GM21619 (cell line): ENCODE data around the gene FCRL5.
A peak's percentile ranks its signal among the peaks of the same experiment; 100 is the strongest.

ENCODE experiments used
- ATAC-seq: cut with Tn5 transposase; IDR thresholded peaks from one replicate; pipeline ENCODE4 v1.9.1; 2021; ENCODE audit not compliant: unreplicated experiment

The FCRL5 gene

DNA sequence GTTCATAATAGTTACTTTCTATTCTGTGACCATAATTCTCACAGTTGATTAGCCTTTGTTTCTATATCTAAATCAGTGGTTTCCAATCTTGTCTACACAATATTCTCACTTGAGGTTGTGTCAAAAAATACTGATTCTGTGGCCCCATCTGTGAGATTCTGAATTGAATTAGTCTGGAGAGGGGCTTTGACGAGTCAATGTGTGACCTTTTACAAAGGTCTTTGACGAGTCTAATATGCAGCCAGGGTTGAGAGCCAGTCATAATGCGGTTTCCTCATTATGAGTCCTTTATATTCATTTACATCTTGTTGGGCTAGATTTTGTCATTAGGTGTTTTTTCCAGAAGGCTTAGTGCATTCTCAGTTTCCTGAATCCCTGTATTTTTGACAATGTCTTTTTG lies 19.7 kb downstream of the FCRL5 start:
- no peak for ATAC-seq

DNA sequence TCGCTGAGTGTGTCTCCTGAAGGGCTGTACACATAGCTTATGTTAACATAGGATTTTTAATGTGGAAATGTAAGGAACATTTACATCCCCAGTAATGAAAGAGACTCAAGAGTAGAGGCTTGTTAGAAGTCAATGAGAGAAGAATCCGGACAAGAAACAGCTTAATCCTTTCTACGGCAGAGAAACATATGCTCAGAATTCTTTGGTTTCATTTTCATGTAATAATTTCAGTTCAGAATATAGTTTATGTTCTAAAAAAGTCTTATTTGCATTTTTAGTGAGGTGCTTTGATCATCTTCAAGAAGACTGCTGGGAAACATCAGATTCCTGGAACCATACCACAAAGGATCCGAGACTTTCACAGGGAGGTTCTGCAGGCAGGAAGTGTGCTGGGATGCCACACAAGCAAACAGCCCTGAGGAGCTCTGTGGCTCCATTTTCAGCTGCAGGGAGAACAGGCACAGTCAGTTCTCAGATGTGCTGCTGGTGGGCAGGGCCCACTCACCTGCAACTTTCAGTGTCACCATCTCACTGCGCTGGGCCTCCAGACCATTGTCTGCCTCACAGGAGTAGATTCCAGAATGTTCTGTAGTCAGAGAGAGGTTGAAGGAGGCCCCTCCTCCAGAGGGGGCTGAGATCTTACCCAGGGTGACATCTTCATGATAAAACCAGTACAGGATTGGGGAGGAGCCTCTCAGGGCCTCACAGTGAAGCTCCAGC lies 28.4 kb downstream of the FCRL5 start:
- ATAC-seq, result peak; percentile 81

DNA sequence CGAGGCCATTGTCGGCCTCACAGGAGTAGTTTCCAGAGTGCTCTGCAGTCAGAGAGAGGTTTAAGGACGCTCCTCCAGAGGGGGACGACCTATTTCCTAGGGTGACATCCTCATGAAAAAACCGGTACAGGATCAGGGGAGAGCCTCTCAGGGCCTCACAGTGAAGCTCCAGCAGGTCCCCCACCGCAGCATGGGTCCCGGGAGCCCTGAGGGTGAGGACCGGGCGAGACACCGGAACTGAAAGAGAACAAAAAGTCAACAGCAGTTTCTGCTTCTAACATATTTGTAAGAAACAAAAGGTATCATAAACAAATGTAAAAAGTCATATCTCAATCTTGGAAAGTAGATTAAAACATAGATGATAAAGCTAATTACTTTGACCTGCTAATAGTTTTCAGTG lies 31.3 kb downstream of the FCRL5 start:
- no peak for ATAC-seq

DNA sequence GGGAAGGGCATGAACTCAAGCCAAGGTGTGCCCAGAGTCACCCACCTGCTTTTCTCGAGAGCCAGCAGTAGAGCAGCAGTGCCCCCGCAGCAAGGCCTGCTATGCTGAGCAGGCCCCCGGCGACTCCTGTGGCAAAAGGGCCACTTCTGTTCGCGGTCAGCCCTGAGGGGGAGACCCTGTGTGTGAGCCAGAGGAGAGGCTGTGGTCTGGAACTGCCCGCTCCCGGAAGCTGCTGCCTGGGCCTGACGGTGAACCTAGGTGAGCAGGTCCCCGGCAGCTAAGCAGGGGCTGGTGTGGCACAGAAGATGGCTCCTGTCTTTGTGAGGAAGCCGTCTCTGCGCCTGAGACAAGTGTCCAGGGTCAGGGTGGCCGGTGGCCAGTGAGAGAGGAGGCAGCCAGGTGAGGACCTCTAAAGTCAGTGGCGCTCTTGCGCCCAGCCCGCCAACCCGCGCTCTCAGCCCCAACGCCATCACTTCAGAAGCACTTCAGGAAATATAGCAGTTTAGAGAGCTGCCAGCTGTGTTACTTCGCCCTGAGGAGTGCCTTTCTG lies 31.9 kb downstream of the FCRL5 start:
- ATAC-seq, result no peak

DNA sequence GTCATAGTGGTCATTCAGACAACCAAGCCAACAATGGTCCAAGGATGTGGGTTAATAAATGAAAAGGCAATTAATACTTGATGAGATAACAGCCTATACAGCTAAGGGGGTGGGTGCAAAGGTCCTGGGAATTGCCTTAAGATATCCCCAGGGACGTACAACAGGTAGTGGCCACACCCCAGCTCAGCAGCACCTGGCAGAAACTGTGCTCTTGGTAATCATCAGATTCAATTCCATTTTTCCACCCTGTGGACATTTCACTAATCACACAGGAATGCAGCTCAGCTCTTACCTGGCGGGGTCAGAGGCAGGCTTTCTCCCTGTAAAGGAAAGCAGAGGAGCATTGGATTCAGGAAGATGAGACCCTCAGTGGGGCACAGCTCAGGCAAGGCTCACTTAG lies 32.9 kb downstream of the FCRL5 start:
- no peak for ATAC-seq

DNA sequence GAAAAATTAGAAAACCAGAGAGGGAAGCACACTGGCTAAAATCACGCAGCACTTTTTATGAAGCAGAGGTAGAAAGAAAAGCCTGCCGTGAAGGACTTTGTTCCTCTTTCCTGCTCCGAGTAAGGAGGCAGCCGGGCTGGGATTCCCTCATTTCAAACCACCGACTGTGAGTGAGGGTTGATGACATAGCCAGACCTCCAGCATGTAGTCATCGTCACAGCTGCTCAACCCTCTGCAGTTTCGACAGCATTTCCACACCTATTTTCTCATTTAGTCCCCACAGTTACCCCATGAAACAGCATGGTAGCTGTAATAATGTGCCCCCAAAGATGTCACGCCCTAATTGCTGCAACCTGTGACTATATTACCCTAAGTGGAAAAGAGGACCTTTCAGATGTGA lies 35.3 kb downstream of the FCRL5 start:
- ATAC-seq, result no peak

DNA sequence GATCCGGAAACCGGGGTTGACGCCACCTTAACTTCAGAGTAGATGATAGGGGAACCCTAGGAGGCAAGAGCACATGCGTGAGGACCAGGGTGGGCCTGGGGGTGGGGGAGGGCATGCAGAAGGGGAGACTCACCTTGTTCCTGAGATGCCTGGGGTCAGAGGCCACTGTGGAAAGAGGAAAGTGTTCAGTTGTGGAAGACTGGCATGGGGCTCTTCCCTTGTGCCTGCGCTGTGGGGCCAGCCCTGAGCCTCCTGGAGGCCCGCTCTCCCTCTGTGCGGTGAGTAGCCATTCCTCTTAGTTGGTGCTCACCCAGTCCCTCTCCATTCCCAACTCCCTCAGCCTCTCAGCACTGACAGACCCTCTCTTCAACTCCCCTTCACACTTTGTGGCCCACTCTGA lies 36.6 kb downstream of the FCRL5 start:
- no peak for ATAC-seq

- no peak for ATAC-seq
Observed at GRCh38 chr1:157515141-157515540, 37.2 kb downstream of the FCRL5 start.

- peak; percentile 58 for ATAC-seq
Observed at GRCh38 chr1:157512036-157512969, 40.0 kb downstream of the FCRL5 start.

DNA sequence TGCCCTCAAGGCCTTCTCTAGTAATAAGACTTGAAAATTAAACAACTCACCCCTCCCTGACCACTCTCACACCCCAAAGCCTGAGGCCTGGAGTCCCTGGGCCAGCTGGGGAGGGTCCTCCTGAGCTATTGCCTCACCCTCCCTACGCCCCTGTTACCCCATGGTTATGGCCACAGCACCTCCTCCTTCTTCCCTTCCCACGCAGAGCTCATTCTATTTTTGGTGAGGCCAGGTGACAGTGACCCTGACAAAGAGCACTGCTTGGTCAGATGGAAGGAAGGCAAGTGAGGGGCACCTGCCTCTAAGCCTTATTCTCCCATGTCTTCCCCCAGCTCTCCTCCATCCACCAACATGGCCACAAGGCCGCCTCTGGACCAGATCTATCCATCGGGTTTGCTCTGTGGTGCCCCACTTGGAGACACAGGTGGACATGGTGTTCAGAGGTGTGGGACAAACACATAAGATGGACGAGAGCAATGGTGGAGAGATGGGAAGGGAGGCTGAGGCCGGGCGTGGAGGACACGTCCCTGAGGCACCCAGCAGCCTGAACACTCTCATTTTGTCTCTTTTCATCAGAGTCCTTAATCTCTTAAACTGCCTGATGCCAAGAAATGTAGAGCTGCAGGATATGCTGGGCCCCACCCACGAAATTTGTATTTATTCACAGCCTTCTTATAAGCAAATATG lies 42.6 kb downstream of the FCRL5 start:
- ATAC-seq, result no peak

DNA sequence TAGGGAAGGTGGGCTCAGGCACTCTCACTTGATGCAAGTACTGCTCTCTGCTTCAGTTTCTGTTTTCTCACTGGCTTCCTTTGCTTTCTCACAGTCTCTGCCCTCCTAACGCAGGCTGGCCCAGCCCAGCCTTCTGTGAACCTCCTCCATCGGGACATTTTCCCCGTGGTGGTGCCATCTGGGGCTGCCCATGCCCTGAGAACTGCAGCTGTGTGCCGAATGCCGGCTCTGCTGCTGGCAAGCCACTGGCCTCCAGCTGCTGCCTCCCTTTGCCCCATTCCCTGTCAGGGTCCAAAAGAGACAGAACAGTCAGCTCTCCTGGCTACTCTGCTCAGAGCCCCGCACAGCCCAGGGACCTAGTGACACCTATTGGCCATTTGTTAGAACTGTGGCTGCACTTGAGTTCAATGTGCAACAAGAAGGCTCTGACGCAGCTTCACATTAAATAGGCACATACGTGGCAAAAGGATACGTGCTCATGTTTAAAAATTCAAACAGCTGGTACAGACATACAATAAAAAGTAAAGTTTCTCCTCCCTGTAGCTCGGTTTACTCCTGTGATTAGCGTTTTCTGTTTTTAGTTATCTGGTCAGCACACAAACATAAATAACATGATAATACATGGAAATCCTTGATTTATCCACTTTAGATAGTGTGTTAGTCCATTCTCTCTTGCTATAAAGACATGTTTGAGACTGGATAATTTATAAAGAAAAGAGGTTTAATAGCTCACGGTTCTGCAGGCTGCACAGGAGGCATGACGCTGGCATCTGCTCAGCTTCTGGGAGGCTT lies 46.6 kb downstream of the FCRL5 start:
- peak; percentile 84 for ATAC-seq

DNA sequence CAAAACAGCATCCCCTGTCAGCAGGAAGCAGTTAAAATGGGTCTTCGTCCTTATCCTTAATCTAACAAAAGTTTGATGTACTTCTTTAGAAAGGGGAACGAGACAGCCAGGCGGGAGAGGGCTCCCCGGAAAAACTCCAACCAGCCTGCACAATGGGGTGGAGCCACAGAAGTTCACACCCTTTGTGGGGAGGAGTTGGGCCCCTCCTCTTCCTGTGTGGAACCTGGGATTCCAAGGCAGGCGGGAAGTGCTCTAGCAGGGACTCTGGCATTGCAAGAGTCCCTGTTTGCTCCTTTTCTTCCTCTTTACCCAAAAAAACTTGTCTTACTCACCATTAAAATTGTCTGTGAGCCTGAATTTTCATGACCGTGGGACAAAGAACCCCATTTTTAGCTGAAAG lies 47.7 kb downstream of the FCRL5 start:
- no peak for ATAC-seq

- no peak for ATAC-seq
Observed at GRCh38 chr1:157499521-157499920, 52.8 kb downstream of the FCRL5 start.

DNA sequence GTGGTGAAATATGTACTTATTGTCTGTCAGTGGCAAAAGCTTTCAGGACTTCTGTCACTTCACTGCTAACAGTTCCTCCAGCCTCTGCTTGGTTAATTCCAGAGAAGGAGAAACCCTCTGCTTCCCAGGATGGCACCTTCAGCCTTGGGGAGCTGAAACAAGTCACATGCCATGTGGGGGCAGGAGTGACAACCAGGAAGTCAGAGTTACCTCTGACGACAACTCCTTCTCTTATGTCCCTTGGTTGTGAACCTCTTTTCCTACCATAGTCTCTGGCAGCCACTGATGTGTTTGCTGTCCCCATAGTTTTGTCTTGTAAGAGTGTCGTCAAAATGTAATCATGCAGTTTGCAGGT lies 53.6 kb downstream of the FCRL5 start:
- ATAC-seq, result no peak

GRCh38 chr1:157497987-157498735 lies 54.2 kb downstream of the FCRL5 start:
- no peak for ATAC-seq

DNA sequence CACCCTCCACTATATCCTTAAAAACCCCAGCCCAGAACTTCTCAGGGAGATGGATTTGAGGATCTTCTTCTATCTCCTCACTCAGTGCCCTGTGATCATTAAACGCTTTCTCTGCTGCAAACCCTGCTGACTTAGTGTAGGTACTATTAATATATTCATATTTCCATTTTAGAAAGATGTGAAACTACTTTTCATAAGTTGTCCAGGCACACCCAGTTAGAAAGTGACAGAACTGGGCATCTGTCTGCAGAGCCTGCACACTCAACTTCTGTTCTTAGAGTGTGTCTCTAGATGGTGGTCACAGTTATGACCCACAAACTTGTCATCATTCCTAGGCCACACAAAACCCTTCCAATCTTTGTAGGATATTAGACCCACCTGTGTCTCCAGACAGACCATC lies 55.0 kb downstream of the FCRL5 start:
- ATAC-seq, result no peak

DNA sequence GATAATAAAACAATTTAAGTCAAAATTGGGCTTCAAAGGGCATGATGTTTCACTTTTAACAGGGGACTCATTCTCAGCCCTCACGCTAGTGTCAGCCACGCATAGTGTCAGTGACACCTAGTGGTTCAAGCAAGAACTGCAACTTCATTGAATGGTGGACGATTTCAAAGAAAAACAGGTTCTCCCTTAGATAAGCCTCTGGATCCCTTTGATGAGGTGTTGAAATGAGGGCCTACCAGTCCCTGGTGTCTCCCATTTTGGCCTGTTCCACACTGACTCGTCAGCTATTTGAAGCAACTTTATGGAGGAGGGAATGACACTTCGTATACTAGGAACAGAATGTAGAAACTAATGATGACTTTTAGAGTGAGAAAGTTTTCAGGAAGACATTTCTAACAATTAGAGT lies 56.2 kb downstream of the FCRL5 start:
- no peak for ATAC-seq

DNA sequence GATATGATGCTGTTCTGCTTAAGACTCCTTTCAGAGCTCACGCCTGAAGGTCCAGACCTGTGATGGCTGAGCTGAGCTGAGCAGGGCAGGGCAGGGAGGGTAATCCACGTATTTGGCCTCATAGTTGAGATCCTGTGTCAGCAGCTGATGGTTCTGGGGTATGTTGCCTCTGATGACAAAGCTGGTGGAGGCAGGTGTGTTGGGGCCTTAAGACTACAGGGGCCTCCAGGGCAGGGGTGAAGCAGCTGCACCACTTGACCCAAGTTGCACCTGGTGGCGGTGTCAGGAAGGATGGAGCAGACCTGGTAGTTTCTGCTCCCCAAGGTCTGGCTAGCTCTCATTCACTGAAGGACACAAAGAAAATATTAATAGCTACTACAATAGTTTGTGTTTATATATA lies 57.0 kb downstream of the FCRL5 start:
- no peak for ATAC-seq

DNA sequence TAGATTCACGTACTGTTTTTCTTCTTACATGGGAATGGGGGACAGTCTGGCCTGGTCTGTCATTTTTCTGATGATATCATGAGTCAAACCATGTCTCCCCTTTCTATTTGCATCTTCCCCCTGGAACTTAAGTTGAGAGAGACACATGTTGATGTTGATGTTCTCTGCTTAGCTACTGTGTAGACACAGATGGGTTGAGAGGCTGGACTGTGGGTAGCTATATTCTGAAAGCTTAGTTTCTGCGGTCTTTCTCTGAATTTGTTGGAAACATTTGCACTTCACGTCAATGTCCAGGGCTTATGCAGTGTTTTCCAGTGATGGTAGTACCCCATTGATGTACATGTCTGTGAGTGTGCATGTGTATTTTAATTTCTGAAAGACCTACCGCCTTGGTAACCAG lies 58.2 kb downstream of the FCRL5 start:
- no peak for ATAC-seq
